Hepatocyte (in vitro differentiated cells): ENCODE measurements around the gene SLC25A27.

Experiments
- EZH2 ChIP-seq: fragments of 200-600 bp; sonication (generic); IDR thresholded peaks from 2 replicates; pipeline ENCODE4 v1.6.1; 2016; ENCODE audit warnings: antibody characterized with exemption, mild to moderate bottlenecking, borderline replicate concordance
- TF ChIP-seq, protein P1 (sequence below): fragments of 200-600 bp; sonication (generic); IDR thresholded peaks from 2 replicates; pipeline ENCODE4 v1.5.1; 2016; ENCODE audit warnings: antibody characterized with exemption, mild to moderate bottlenecking; ENCODE audit not compliant: poor library complexity

- TF ChIP-seq, protein P1, sequence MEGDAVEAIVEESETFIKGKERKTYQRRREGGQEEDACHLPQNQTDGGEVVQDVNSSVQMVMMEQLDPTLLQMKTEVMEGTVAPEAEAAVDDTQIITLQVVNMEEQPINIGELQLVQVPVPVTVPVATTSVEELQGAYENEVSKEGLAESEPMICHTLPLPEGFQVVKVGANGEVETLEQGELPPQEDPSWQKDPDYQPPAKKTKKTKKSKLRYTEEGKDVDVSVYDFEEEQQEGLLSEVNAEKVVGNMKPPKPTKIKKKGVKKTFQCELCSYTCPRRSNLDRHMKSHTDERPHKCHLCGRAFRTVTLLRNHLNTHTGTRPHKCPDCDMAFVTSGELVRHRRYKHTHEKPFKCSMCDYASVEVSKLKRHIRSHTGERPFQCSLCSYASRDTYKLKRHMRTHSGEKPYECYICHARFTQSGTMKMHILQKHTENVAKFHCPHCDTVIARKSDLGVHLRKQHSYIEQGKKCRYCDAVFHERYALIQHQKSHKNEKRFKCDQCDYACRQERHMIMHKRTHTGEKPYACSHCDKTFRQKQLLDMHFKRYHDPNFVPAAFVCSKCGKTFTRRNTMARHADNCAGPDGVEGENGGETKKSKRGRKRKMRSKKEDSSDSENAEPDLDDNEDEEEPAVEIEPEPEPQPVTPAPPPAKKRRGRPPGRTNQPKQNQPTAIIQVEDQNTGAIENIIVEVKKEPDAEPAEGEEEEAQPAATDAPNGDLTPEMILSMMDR, result no peak
- TF ChIP-seq EZH2, result no peak
These were observed 47.2 kb downstream of the SLC25A27 start for GRCh38 chr6:46699970-46700369.
